HepG2 (cell line): ENCODE data around the gene TTC23.

Experiments
- CTCF ChIP-seq: sonication (generic); formaldehyde crosslinking; IDR thresholded peaks from 2 replicates; pipeline ENCODE4 v1.5.0; 2020; ENCODE audit warnings: mild to moderate bottlenecking, missing genetic modification reagents, moderate library complexity
- MED1 ChIP-seq: sonication (generic); formaldehyde crosslinking; IDR thresholded peaks from 2 replicates; pipeline ENCODE4 v1.4.0; 2020; ENCODE audit warnings: missing genetic modification reagents
- NONO ChIP-seq, 2 experiments: fragments of 450-650 bp in 1 of 2; sonication (generic) in 1 of 2; formaldehyde crosslinking in 1 of 2; IDR thresholded peaks in 1 of 2; conservative IDR thresholded peaks in 1 of 2; 2 replicates each; pipeline versions ENCODE4 v1.6.1 to v1.8.0; 2017 to 2022; ENCODE audit warnings: mild to moderate bottlenecking in 1 of 2, missing genetic modification reagents in 1 of 2, moderate library complexity in 1 of 2
- ZBTB21 ChIP-seq: sonication (generic); formaldehyde crosslinking; IDR thresholded peaks from 2 replicates; pipeline ENCODE4 v1.4.0; 2020; ENCODE audit warnings: missing genetic modification reagents
- ZKSCAN1 ChIP-seq: fragments of 150-350 bp; IDR thresholded peaks from 2 replicates; pipeline ENCODE4 v1.6.1; 2014; ENCODE audit warnings: low read length

GRCh38 chr15:99113547-99114271 is 135.7 kb downstream of the TTC23 start:
- TF ChIP-seq NONO (IDR thresholded peaks at IDR 0.05): no peak
- no peak for TF ChIP-seq NONO (CRISPR knock-in tag; conservative IDR thresholded peaks at IDR 0.05)
- no peak for TF ChIP-seq ZBTB21
- no peak for TF ChIP-seq ZKSCAN1
- TF ChIP-seq MED1 (CRISPR knock-in tag): no peak
- TF ChIP-seq CTCF (CRISPR knock-in tag): no peak
